Measurements from ENCODE around the gene TMEM273.

TMEM273 gene

DNA sequence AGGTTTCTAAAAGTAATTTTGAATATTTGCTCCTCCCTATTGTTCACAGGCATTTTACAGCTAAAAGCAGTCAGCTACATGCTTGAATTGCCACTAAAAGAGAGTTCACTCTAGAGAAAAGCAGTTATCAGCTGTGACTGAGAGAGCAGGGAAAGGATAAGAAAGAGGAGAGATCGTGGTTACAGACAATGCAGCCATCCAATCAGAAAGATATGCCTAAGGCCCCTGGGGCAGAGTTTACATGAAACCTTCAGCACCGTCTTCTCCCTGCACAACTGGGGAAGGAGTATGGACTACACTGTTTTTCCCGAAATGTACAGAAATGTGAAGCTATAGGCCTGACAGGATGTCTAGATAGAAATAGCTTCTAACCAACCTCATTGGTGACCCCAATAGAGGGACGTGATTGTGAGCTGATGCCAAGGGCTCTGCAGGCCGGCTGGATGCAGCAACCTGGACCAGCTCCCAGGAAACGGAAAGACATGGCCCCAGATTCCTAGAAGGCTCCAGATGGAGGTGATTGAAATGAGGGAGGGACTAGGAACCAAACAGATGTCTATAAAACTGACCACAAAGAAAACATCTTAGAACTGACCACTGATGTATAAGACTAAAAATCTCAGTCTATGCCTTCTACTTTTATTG lies 69.6 kb downstream of the TMEM273 start:
- in situ Hi-C loops (cut with MboI; ENCODE audit: low sequenced_read_pairs), result no loop called here

GRCh38 chr10:49117376-49118070 lies 70.7 kb downstream of the TMEM273 start:
- in situ Hi-C loops (cut with MboI; ENCODE audit: low sequenced_read_pairs), result no loop called here

- in situ Hi-C loops (cut with MboI; ENCODE audit: low sequenced_read_pairs), result no loop called here
Measured at GRCh38 chr10:49116509-49117375, 71.4 kb downstream of the TMEM273 start.

DNA sequence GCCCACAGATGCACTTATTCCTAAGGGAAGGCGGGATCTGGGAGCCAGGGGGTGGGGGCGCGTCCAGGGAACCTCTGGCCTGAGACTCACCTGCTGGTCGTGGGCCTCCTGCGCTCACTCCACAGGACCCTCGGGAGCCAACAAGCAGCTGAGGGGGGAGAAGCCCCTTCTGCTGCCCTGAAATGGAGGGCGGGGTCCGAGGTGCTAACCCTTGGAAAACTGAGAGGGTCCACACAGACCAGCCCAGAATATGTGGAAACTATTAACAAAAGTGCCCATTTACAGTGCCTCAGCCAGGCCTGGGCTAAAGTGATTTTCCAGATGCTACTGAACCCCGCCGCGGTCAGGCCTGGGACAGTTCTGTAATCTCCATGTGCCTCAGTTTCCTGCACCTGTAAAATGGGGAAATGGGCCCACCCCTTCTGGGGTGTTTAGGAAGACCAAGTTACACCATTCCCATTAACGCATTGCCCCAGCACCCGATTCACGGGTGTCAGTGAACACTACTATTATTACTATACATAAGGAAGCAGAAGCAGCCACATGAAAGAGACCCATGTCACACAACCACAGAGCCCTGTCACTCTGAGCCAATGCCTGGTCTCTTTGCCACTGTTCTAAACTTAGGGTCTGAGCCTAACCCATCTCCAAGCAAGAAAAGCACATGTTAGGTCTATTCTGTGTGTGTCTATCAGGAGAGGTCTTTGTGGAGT lies 72.2 kb downstream of the TMEM273 start:
- in situ Hi-C loops (cut with MboI; ENCODE audit: low sequenced_read_pairs), result no loop called here

GRCh38 chr10:49115015-49115795 lies 73.0 kb downstream of the TMEM273 start, which contains the start of gene VSTM4:
Gene VSTM4, minus strand, starts transcription at chr10:49115522. Its CDS starts 37 bp downstream, at chr10:49115485.
- in situ Hi-C loops (cut with MboI; ENCODE audit: low sequenced_read_pairs), result no loop called here

GRCh38 chr10:49114718-49115014 lies 73.5 kb downstream of the TMEM273 start:
- in situ Hi-C loops (cut with MboI; ENCODE audit: low sequenced_read_pairs), result no loop called here

DNA sequence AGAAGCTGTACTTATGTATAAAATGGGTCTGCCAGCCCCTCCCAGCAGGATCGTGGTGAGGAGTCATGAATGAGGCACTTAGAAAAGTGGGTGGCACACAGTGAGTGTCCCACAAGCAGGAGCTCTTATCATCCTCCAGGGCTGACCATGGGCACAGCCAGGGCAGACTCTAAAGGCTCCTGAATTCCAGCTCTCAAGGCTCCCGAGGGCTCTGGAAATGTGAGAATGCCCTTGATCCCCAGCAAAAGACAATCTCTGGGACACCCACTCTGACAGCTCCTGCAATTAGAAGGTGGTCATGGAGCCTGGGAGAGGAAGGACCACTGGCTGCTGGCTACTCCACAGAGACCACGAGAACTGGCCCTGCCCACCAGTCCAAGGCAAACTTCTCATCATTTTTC lies 74.5 kb downstream of the TMEM273 start:
- in situ Hi-C loops (cut with MboI; ENCODE audit: low sequenced_read_pairs), result no loop called here

GRCh38 chr10:49112851-49113250 lies 75.3 kb downstream of the TMEM273 start:
- in situ Hi-C loops (cut with MboI; ENCODE audit: low sequenced_read_pairs), result no loop called here

- in situ Hi-C loops (cut with MboI; ENCODE audit: low sequenced_read_pairs), result no loop called here
Measured at GRCh38 chr10:49112098-49112497, 76.1 kb downstream of the TMEM273 start.

- in situ Hi-C loops (cut with MboI; ENCODE audit: low sequenced_read_pairs), result no loop called here
Measured at GRCh38 chr10:49111320-49111698, 76.9 kb downstream of the TMEM273 start.

DNA sequence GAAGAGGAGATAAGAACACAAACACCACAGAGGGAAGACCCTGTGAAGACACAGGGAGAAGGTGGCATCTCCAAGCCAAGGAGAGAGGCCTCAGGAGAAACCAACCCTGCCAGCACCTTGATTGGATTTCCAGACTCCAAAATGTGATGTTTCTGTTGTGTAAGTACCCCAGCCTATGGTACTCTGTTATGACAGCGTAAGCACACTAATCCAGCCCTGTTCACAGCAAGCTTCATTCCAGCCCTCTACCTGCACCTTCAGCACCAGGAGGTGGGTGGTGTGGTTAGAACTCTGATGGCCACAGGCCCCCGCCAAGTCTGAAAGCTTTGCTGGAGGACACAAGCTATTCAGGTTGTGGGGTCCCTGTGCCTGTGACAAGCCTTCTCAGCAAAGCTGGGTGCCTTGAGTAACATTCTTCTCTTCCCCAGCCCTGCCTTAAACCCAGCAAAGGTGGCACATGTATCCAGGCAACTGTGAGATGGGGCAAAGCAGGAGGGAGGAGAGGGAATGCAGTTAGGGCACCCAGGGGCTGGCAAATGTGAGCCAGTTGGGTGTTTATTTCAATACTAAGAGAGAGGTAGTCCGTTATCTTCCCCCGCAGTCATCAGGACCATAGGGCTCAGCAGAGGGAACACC lies 77.4 kb downstream of the TMEM273 start:
- in situ Hi-C loops (cut with MboI; ENCODE audit: low sequenced_read_pairs), result no loop called here

- in situ Hi-C loops (cut with MboI; ENCODE audit: low sequenced_read_pairs), result no loop called here
Measured at GRCh38 chr10:49109669-49110340, 78.4 kb downstream of the TMEM273 start.

- in situ Hi-C loops (cut with MboI; ENCODE audit: low sequenced_read_pairs), result no loop called here
Measured at GRCh38 chr10:49108656-49109055, 79.5 kb downstream of the TMEM273 start.

- in situ Hi-C loops (cut with MboI; ENCODE audit: low sequenced_read_pairs), result no loop called here
Measured at GRCh38 chr10:49107887-49108267, 80.3 kb downstream of the TMEM273 start.

GRCh38 chr10:49107111-49107886 lies 80.9 kb downstream of the TMEM273 start:
- in situ Hi-C loops (cut with MboI; ENCODE audit: low sequenced_read_pairs), result no loop called here

DNA sequence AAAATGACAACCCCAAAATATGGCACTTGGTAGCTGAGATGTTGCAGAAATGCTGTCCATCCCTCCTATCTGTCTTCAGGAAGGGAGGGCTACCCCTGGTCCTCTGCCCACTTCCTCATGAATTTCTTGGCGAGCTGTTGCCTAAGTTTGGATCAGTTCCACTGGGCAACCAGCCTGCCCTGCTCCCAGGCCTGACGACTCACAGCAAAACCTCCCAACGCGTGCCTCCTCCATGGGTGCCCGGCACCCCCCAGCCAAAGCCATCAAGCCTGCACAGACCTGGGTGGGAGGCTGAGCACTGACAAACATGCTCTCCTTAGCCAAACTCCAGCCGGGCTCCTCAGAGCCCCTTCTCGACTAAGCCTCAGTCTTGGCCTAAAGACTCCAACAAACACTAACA lies 81.7 kb downstream of the TMEM273 start:
- in situ Hi-C loops (cut with MboI; ENCODE audit: low sequenced_read_pairs), result no loop called here

DNA sequence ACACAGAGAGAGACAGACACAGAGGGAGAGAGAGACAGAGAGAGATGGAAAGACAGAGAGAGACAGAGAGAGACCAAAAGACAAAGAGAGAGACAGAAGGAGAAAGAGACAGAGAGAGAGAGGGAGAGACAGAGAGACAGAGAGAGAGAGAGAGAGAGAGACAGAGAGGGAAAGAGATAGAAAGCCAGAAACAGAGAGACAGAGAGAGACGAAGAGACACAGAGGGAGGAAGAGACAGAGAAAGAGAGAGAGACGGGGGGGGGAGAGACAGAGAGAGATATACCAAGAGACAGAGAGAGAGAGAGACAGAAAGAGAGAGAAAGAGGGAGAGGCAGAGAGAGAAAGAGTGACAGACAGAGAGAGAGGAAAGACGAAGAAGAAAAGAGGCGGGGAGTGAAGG lies 83.1 kb downstream of the TMEM273 start:
- in situ Hi-C loops (cut with MboI; ENCODE audit: low sequenced_read_pairs), result no loop called here
